Esophagus (tissue), 2 donors: ENCODE data around the gene MTIF2. TPM values are rescaled to one million over a fixed set of nuclear protein-coding genes. Genes with fewer than 3 reads are reported as not detected.
A peak's percentile ranks its signal among the peaks of the same experiment; 100 is the strongest.
"Not testable (repeated sequence)": the region's sequence is repeated elsewhere in the genome, so short reads cannot be mapped to it uniquely, and the experiment has no call there.

Source experiments
- H3K27ac ChIP-seq, 2 donors: one replicate each; pipeline ENCODE4 v1.5.1; 2013; ENCODE audit warnings: low read depth in 2 of 2, mild to moderate bottlenecking in 2 of 2, inconsistent platforms in 1 of 2, low read length in 1 of 2, moderate library complexity in 1 of 2
- H3K27me3 ChIP-seq, 2 donors: one replicate each; pipeline ENCODE4 v1.6.1; 2013; ENCODE audit warnings: low read length in 2 of 2, control low read depth in 1 of 2, mild to moderate bottlenecking in 1 of 2; ENCODE audit not compliant: insufficient read depth in 2 of 2, control insufficient read depth in 1 of 2
- H3K36me3 ChIP-seq, 2 donors: one replicate each; pipeline ENCODE4 v1.6.1; 2013; ENCODE audit warnings: low read length in 1 of 2; ENCODE audit not compliant: control insufficient read depth in 2 of 2, insufficient read depth in 2 of 2
- H3K4me1 ChIP-seq, 2 donors: one replicate each; pipeline ENCODE4 v1.6.1; 2013; ENCODE audit warnings: low read length in 1 of 2; ENCODE audit not compliant: control insufficient read depth in 2 of 2, insufficient read depth in 2 of 2
- H3K4me3 ChIP-seq, 2 donors: one replicate each; pipeline ENCODE4 v1.5.1; 2013; ENCODE audit warnings: low read length in 2 of 2, mild to moderate bottlenecking in 2 of 2, low read depth in 1 of 2, moderate library complexity in 1 of 2
- H3K9me3 ChIP-seq, 2 donors: one replicate each; pipeline ENCODE4 v1.6.1; 2013; ENCODE audit warnings: mild to moderate bottlenecking in 2 of 2, low read depth in 1 of 2, low read length in 1 of 2, moderate library complexity in 1 of 2; ENCODE audit not compliant: control insufficient read depth in 2 of 2, insufficient read depth in 1 of 2
- WGBS, 2 donors: extraction: QIAGEN DNeasy Blood & Tissue Kit; methylation state at CpG; one replicate each; pipeline ENCODE4 v1.1.7; 2013; 5-methylcytosine and 5-hydroxymethylcytosine counted together
- polyA plus RNA-seq, 2 donors: library from polyadenylated mRNA; stranded (reverse); fragments of 200-250 nt; gene quantifications; one replicate each; pipeline ENCODE4 v1.2.3, GENCODE V29; 2013
- donor health status: healthy with polysubstance abuse.
- donor health status: Bipolar disorder and iron deficiency.

MTIF2 gene
- polyA plus RNA-seq, 2 donors = 16.8 to 18.5 TPM

GRCh38 chr2:55280851-55281546, 12.0 kb upstream of the MTIF2 start:
- peak overlapping the region; percentile 24 to 84 for H3K27ac ChIP-seq
- not testable (repeated sequence) for H3K4me3 ChIP-seq

DNA sequence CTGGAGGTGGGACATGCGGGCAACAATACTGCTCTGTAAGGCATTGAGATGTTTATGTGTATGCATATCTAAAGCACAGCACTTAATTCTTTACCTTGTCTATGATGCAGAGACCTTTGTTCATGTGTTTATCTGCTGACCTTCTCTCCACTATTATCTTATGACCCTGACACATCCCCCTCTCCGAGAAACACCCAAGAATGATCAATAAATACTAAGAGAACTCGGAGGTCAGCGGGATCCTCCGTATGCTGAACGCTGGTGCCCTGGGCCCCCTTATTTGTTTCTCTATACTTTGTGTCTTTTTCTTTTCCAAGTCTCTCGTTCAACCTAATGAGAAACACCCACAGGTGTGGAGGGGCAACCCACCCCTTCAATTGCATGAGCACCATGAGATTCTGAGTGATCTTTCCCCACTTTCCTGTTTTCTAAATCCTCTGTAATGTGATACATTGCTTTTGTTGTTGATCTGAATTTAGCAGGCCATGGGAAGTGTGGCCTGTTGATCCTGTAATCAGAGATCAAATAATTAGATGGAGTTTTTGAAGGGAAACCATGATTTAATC, 10.9 kb upstream of the MTIF2 start:
- WGBS, 2 donors = 72 to 76% methylated on average over 7 of the region's 7 CpGs
- H3K27me3 ChIP-seq, H3K27ac ChIP-seq: not testable (repeated sequence)

More at GRCh38 chr2:55280851-55281546, 12.0 kb upstream of the MTIF2 start:
- not testable (repeated sequence) for H3K27me3 ChIP-seq, H3K4me1 ChIP-seq, H3K36me3 ChIP-seq, H3K9me3 ChIP-seq
- WGBS, 2 donors = 50 to 65% methylated on average over 5 of the region's 5 CpGs

DNA sequence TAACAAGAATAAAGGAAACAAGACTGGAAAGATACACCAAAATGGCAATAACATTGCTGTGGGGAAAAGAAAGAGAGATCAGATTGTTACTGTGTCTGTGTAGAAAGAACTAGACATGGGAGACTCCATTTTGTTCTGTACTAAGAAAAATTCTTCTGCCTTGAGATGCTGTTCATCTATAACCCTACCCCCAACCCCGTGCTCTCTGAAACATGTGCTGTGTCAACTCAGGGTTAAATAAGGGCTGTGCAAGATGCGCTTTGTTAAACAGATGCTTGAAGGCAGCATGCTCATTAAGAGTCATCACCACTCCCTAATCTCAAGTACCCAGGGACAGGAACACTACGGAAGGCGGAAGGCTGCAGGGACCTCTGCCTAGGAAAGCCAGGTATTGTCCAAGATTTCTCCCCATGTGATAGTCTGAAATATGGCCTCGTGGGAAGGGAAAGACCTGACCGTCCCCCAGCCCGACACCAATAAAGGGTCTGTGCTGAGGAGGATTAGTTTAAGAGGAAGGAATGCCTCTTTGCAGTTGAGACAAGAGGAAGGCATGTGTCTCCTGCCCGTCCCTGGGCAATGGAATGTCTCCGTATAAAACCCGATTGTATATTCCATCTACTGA, 10.3 kb upstream of the MTIF2 start:
- not testable (repeated sequence) for H3K4me3 ChIP-seq, H3K4me1 ChIP-seq, H3K36me3 ChIP-seq, H3K27ac ChIP-seq, H3K27me3 ChIP-seq, H3K9me3 ChIP-seq
- 67 to 68% methylated on average over 10 of the region's 10 CpGs for WGBS, 2 donors

More for the DNA sequence above, 10.9 kb upstream of the MTIF2 start:
- not testable (repeated sequence) for H3K9me3 ChIP-seq, H3K4me3 ChIP-seq, H3K4me1 ChIP-seq, H3K36me3 ChIP-seq

DNA sequence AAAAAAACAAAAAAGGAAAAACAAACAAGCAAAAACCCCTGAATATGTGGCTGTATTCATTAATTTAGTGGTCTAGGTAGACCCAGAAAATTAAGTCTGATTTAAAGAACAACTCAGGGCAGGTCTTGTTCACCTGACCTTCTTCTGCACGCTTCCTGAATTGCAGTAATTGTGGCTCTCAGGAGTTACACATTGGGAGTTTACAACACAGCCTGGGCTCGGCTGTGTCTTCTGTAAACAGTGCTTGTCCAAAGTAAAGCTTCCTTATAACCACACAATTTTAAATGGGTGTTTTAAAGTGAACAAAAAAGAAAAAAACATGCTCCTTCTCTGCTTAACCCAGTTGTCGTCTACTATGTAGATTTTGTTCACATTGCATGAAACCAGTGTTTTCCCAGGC, 8.3 kb upstream of the MTIF2 start:
- Histone ChIP-seq H3K4me3 (no peak overlapping the region), H3K36me3 (no peaks in the 10 kb centered on the region), H3K27ac (no peak overlapping the region), H3K4me1 (no peaks in the 10 kb centered on the region), H3K9me3 (no peaks in the 10 kb centered on the region), H3K27me3 (no peaks in the 10 kb centered on the region)
- 75 to 79% methylated on average over 3 of the region's 3 CpGs for WGBS, 2 donors

GRCh38 chr2:55274346-55274745, 5.3 kb upstream of the MTIF2 start:
- H3K27ac ChIP-seq, H3K36me3 ChIP-seq, H3K4me1 ChIP-seq, H3K4me3 ChIP-seq, H3K27me3 ChIP-seq, H3K9me3 ChIP-seq: not testable (repeated sequence)
- WGBS, 2 donors = 91 to 95% methylated on average over 2 of the region's 2 CpGs

DNA sequence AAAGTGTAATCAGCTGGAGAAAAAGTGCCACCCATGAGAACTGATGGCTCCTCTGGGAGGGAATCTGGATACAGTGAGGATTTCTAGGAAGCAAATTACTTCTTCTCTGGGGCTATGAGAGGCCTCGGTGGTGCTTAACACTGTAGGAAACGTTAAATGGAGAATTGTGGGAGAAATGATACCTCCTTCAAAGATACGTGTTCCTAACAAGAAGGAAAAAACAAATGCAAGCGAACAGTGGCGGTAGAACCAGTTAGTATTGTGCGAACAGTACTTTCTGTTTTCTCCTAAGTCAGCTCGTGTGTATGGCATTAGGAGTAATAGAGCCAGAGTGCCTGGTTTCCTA, 587 bp upstream of the MTIF2 start:
- Histone ChIP-seq H3K27ac (peak overlapping the region; percentile 28 to 68), H3K27me3 (no peaks in the 10 kb centered on the region), H3K4me1 (no peaks in the 10 kb centered on the region), H3K36me3 (peaks cover 0 to 2% of the 10 kb centered on the region in 2 donors), H3K9me3 (no peaks in the 10 kb centered on the region), H3K4me3 (peak overlapping the region; percentile 44 to 75)
- WGBS, 2 donors = 27 to 28% methylated on average over 7 of the region's 7 CpGs

DNA sequence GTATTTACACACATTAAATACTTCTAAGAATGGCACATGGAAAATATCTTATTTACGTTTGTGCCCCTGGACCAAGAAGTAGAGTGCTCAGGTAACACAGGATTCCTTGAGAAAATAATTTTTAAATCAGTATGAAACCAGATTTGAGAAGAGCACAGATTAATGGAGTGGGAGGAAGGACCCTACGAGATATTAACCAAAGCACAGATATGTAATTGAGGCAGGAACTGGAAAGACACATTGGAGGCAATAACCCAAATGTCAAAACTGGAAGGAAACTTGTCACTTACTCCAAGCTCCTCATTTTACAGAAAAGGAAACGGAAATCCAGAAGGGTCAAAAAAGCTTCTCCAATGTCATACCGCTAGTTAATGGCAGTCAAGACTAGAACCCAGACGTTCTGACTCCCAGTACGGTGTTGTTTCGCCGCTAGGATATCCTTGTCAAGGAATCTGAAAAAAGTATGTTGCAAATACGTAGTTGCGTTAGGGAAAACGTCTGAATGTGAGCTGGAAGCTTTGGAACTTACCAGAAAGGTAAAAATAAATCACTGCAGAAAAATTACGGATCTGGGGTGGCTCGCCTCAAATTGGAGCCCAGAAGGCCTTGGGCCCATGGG, 634 bp downstream of the MTIF2 start:
- no peaks in the 10 kb centered on the region for H3K27me3 ChIP-seq
- peak overlapping the region; percentile 75 to 89 for H3K4me3 ChIP-seq
- peaks cover 2% of the 10 kb centered on the region in 2 donors for H3K36me3 ChIP-seq
- peak overlapping the region; percentile 90 to 94 for H3K27ac ChIP-seq
- no peaks in the 10 kb centered on the region for H3K4me1 ChIP-seq
- 13 to 15% methylated on average over 13 of the region's 13 CpGs for WGBS, 2 donors
- H3K9me3 ChIP-seq = no peaks in the 10 kb centered on the region

DNA sequence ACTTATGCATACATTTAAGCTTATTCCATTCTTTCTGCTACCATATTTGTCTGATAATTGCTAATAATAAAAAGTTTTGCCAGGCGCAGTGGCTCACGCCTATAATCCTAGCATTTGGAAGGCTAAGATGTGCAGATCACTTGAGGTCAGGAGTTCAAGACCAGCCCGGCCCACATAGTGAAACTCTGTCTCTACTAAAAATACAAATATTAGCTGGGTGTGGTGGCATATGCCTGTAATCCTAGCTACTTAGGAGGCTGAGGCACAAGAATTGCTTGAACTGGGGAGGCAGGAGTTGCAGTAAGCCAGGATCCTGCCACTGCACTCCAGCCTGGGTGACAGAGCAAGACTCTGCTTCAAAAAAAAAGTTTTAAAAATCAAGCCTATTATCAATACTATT, 9.4 kb downstream of the MTIF2 start:
- not testable (repeated sequence) for H3K9me3 ChIP-seq, H3K4me3 ChIP-seq, H3K27ac ChIP-seq, H3K4me1 ChIP-seq, H3K36me3 ChIP-seq, H3K27me3 ChIP-seq
- WGBS, 2 donors = 85 to 90% methylated on average over 3 of the region's 3 CpGs

DNA sequence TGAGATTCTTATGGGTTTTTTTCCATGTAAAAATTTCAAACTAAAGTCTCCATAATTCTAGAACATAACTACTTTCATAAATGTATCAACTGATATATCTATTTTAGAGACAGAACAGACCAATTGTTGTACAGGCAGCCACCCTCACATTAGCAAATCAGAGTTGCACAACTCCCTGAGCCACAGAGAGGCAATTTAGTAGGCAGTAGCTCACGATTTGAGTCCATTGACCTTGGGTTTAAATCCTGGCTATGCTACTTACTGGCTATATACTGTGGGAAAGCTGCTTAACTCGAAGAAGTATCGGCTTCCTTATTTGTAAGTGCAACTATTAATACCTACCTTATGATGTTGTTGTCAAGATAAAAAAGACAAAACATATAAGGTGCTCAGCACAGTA, 16.2 kb downstream of the MTIF2 start:
- Histone ChIP-seq H3K4me3 (no peak overlapping the region), H3K27me3 (no peaks in the 10 kb centered on the region), H3K27ac (no peak overlapping the region), H3K9me3 (no peaks in the 10 kb centered on the region), H3K4me1 (no peaks in the 10 kb centered on the region), H3K36me3 (peaks cover 5 to 6% of the 10 kb centered on the region in 2 donors)
- 77 to 89% methylated on average over 3 of the region's 3 CpGs for WGBS, 2 donors
